IPS DF 4.7 (cell line): ENCODE results near the gene R3HDM1.
"Not testable (repeated sequence)": the region's sequence is repeated elsewhere in the genome, so short reads cannot be mapped to it uniquely, and the experiment has no call there.

Source experiments
- DNase-seq: peaks from one replicate; pipeline ENCODE4 v3.0.0-alpha.2; 2013; ENCODE audit warnings: low spot score; ENCODE audit errors: extremely low read depth

The R3HDM1 gene

GRCh38 chr2:135531231-135532197 lies at the start of gene R3HDM1:
Gene R3HDM1 (plus strand): TSS chr2:135531484. CDS start chr2:135604846, 73,362 bp downstream.
- peak; percentile 99 for DNase-seq

- no peak for DNase-seq
Observed at GRCh38 chr2:135485441-135485840, 45.8 kb upstream of the R3HDM1 start.

GRCh38 chr2:135490376-135490775 lies 40.9 kb upstream of the R3HDM1 start:
- DNase-seq: no peak

GRCh38 chr2:135494503-135494902 lies 36.8 kb upstream of the R3HDM1 start:
- DNase-seq: no peak

- DNase-seq: no peak
Observed at GRCh38 chr2:135494917-135495316, 36.4 kb upstream of the R3HDM1 start.

GRCh38 chr2:135498588-135498987 lies 32.7 kb upstream of the R3HDM1 start:
- DNase-seq: not testable (repeated sequence)

- no peak for DNase-seq
Observed at GRCh38 chr2:135504811-135505210, 26.5 kb upstream of the R3HDM1 start.

GRCh38 chr2:135510577-135510976 lies 20.7 kb upstream of the R3HDM1 start:
- no peak for DNase-seq

- no peak for DNase-seq
Observed at GRCh38 chr2:135512099-135512498, 19.2 kb upstream of the R3HDM1 start.

GRCh38 chr2:135525786-135526185 lies 5.5 kb upstream of the R3HDM1 start:
- DNase-seq: no peak

- DNase-seq: no peak
Observed at GRCh38 chr2:135528006-135528405, 3.3 kb upstream of the R3HDM1 start.

GRCh38 chr2:135530313-135531230 lies 712 bp upstream of the R3HDM1 start, which contains the start of gene ZRANB3:
Gene ZRANB3 (minus strand): TSS chr2:135531218.
- peak; percentile 96 for DNase-seq

- no peak for DNase-seq
Observed at GRCh38 chr2:135532581-135532980, 1.3 kb downstream of the R3HDM1 start.

- DNase-seq: not testable (repeated sequence)
Observed at GRCh38 chr2:135533545-135533944, 2.3 kb downstream of the R3HDM1 start.

GRCh38 chr2:135546436-135546835 lies 15.2 kb downstream of the R3HDM1 start:
- DNase-seq: no peak

GRCh38 chr2:135547311-135547710 lies 16.0 kb downstream of the R3HDM1 start:
- no peak for DNase-seq

- DNase-seq: no peak
Observed at GRCh38 chr2:135551356-135551755, 20.1 kb downstream of the R3HDM1 start.

GRCh38 chr2:135552887-135553286 lies 21.6 kb downstream of the R3HDM1 start:
- DNase-seq: no peak

- DNase-seq: no peak
Observed at GRCh38 chr2:135555311-135555710, 24.0 kb downstream of the R3HDM1 start.

GRCh38 chr2:135557530-135557929 lies 26.2 kb downstream of the R3HDM1 start:
- no peak for DNase-seq

GRCh38 chr2:135561925-135562324 lies 30.6 kb downstream of the R3HDM1 start:
- no peak for DNase-seq

- no peak for DNase-seq
Observed at GRCh38 chr2:135563793-135564192, 32.5 kb downstream of the R3HDM1 start.
